NB4 (cell line): ENCODE measurements around the gene PHKB.

Experiments used
- MAX ChIP-seq: IDR thresholded peaks from 2 replicates; pipeline ENCODE4 v1.6.1; 2011; ENCODE audit warnings: low read depth, low read length
- POLR2A ChIP-seq: IDR thresholded peaks from 2 replicates; pipeline ENCODE4 v1.6.1; 2011; ENCODE audit warnings: mild to moderate bottlenecking; ENCODE audit not compliant: insufficient read length; ENCODE audit errors: extremely low read depth

GRCh38 chr16:47627721-47628120, 166.6 kb downstream of the PHKB start:
- TF ChIP-seq POLR2A: no peak
- no peak for TF ChIP-seq MAX
